DND-41 (cell line): ENCODE measurements around the gene SAFB2.

Source experiments
- ATAC-seq: fragments of 200-7000 bp; cut with Tn5 transposase; 3 replicates; pipeline ENCODE4 v1.9.1; 2021; ENCODE audit warnings: low read depth; ENCODE audit not compliant: insufficient read depth
- DNase-seq: peaks from one replicate; pipeline ENCODE4 v3.0.0-alpha.2; 2020
- H2AFZ ChIP-seq: 2 replicates; pipeline ENCODE4 v1.6.0; 2012; ENCODE audit warnings: low read depth, low read length
- H3K27ac ChIP-seq: 2 replicates; pipeline ENCODE4 v1.5.1; 2012; ENCODE audit warnings: low read length, inconsistent platforms
- H3K27me3 ChIP-seq: fragments of 200-600 bp; sonication (generic); 2 replicates; pipeline ENCODE4 v1.6.0; 2012; ENCODE audit warnings: low read length, mild to moderate bottlenecking, inconsistent platforms; ENCODE audit not compliant: insufficient read depth, poor library complexity
- H3K36me3 ChIP-seq: 2 replicates; pipeline ENCODE4 v1.5.1; 2012; ENCODE audit warnings: low read length, inconsistent platforms; ENCODE audit not compliant: insufficient read depth
- H3K4me1 ChIP-seq: 2 replicates; pipeline ENCODE4 v1.5.1; 2012; ENCODE audit warnings: mild to moderate bottlenecking, low read length; ENCODE audit not compliant: insufficient read depth
- H3K4me2 ChIP-seq: 2 replicates; pipeline ENCODE4 v1.6.0; 2012; ENCODE audit warnings: mild to moderate bottlenecking, moderate library complexity, low read length, inconsistent platforms; ENCODE audit not compliant: insufficient read depth
- H3K4me3 ChIP-seq, 2 experiments: fragments of 200-600 bp in 1 of 2; shearing (Covaris generic) in 1 of 2; 2 replicates each; pipeline ENCODE4 v1.5.1; 2012 to 2016; ENCODE audit warnings: inconsistent platforms in 2 of 2, low read length in 2 of 2, mild to moderate bottlenecking in 2 of 2, low read depth in 1 of 2, moderate library complexity in 1 of 2
- H3K79me2 ChIP-seq: 2 replicates; pipeline ENCODE4 v1.6.0; 2012; ENCODE audit warnings: low read length, inconsistent platforms; ENCODE audit not compliant: insufficient read depth
- H3K9ac ChIP-seq: 2 replicates; pipeline ENCODE4 v1.6.0; 2012; ENCODE audit warnings: low read depth, mild to moderate bottlenecking, inconsistent platforms, low read length, moderate library complexity
- H3K9me3 ChIP-seq: 2 replicates; pipeline ENCODE4 v1.5.1; 2012; ENCODE audit warnings: low read length, moderate library complexity, mild to moderate bottlenecking, inconsistent platforms; ENCODE audit not compliant: insufficient read depth, severe bottlenecking
- H4K20me1 ChIP-seq: 2 replicates; pipeline ENCODE4 v1.6.0; 2012; ENCODE audit warnings: low read length; ENCODE audit not compliant: insufficient read depth
- CTCF ChIP-seq: IDR thresholded peaks from 2 replicates; pipeline ENCODE4 v1.5.1; 2012; ENCODE audit warnings: borderline replicate concordance, low read length, moderate library complexity, mild to moderate bottlenecking; ENCODE audit not compliant: poor library complexity, severe bottlenecking; ENCODE audit errors: extremely low read depth
- EZH2 ChIP-seq: IDR thresholded peaks from 3 replicates; pipeline ENCODE4 v1.6.1; 2012; ENCODE audit warnings: borderline replicate concordance, low read depth, mild to moderate bottlenecking, moderate library complexity, low read length, inconsistent platforms; ENCODE audit not compliant: severe bottlenecking

Gene SAFB2

GRCh38 chr19:5664515-5664914, 41.9 kb upstream of the SAFB2 start:
- H2AFZ ChIP-seq = no peak overlapping the region
- ATAC-seq = no peak
- no peak overlapping the region for H3K4me3 ChIP-seq
- no peak for TF ChIP-seq CTCF
- peaks cover 96% of the 10 kb centered on the region for H3K36me3 ChIP-seq
- peaks cover 3% of the 10 kb centered on the region; the same call in 1 of the 2 replicates for H3K79me2 ChIP-seq
- no peak for DNase-seq
- H3K27me3 ChIP-seq = no peaks in the 10 kb centered on the region
- H3K4me2 ChIP-seq = no peak overlapping the region
- peaks cover 21% of the 10 kb centered on the region for H4K20me1 ChIP-seq
- H3K27ac ChIP-seq = no peak overlapping the region
- no peaks in the 10 kb centered on the region for H3K4me1 ChIP-seq
- H3K9ac ChIP-seq = no peak overlapping the region
- no peaks in the 10 kb centered on the region for H3K9me3 ChIP-seq

GRCh38 chr19:5663904-5664303, 41.3 kb upstream of the SAFB2 start:
- Histone ChIP-seq H3K27ac (no peak overlapping the region), H2AFZ (no peak overlapping the region), H3K9me3 (no peaks in the 10 kb centered on the region), H3K36me3 (peaks cover 95% of the 10 kb centered on the region), H4K20me1 (peaks cover 21% of the 10 kb centered on the region), H3K4me2 (no peak overlapping the region), H3K27me3 (no peaks in the 10 kb centered on the region), H3K79me2 (peaks cover 3% of the 10 kb centered on the region; the same call in 1 of the 2 replicates), H3K4me1 (no peaks in the 10 kb centered on the region), H3K9ac (no peak overlapping the region), H3K4me3 (no peak overlapping the region)
- ATAC-seq (no peak), DNase-seq (no peak)
- TF ChIP-seq CTCF = no peak
- no peak for TF ChIP-seq EZH2

- H3K9me3 ChIP-seq = no peaks in the 10 kb centered on the region
- no peak for TF ChIP-seq EZH2
- no peak for TF ChIP-seq CTCF
- no peak overlapping the region for H3K4me2 ChIP-seq
- H4K20me1 ChIP-seq = peaks cover 8% of the 10 kb centered on the region; the same call in 1 of the 2 replicates
- no peak for ATAC-seq
- no peak overlapping the region for H3K9ac ChIP-seq
- no peak overlapping the region for H2AFZ ChIP-seq
- peaks cover 93% of the 10 kb centered on the region for H3K36me3 ChIP-seq
- no peak overlapping the region for H3K4me3 ChIP-seq
- H3K27ac ChIP-seq = no peak overlapping the region
- H3K27me3 ChIP-seq = no peaks in the 10 kb centered on the region
- peaks cover 3% of the 10 kb centered on the region; the same call in 1 of the 2 replicates for H3K79me2 ChIP-seq
- no peaks in the 10 kb centered on the region for H3K4me1 ChIP-seq
- no peak for DNase-seq
These were observed 38.9 kb upstream of the SAFB2 start for GRCh38 chr19:5661483-5661882.

- Histone ChIP-seq H3K9ac (no peak overlapping the region), H3K4me2 (no peak overlapping the region), H3K36me3 (peaks cover 89% of the 10 kb centered on the region), H3K27me3 (no peaks in the 10 kb centered on the region), H3K9me3 (no peaks in the 10 kb centered on the region), H3K27ac (no peak overlapping the region), H4K20me1 (peaks cover 12% of the 10 kb centered on the region), H3K4me3 (no peak overlapping the region), H3K4me1 (no peaks in the 10 kb centered on the region), H2AFZ (no peak overlapping the region), H3K79me2 (peaks cover 9% of the 10 kb centered on the region)
- no peak for ATAC-seq
- no peak for DNase-seq
- TF ChIP-seq EZH2 (no peak), CTCF (no peak)
These were observed 32.8 kb upstream of the SAFB2 start for GRCh38 chr19:5655412-5655811.
